NCI-H69 (cell line): ENCODE data around the gene ADGRG6.
A peak's percentile ranks its signal among the peaks of the same experiment; 100 is the strongest.
"Not testable (repeated sequence)": the region's sequence is repeated elsewhere in the genome, so short reads cannot be mapped to it uniquely, and the experiment has no call there.

Source experiments
- DNase-seq: peaks from one replicate; lab custom pipeline; 2025; lab: John Stamatoyannopoulos, UW

The ADGRG6 gene

DNA sequence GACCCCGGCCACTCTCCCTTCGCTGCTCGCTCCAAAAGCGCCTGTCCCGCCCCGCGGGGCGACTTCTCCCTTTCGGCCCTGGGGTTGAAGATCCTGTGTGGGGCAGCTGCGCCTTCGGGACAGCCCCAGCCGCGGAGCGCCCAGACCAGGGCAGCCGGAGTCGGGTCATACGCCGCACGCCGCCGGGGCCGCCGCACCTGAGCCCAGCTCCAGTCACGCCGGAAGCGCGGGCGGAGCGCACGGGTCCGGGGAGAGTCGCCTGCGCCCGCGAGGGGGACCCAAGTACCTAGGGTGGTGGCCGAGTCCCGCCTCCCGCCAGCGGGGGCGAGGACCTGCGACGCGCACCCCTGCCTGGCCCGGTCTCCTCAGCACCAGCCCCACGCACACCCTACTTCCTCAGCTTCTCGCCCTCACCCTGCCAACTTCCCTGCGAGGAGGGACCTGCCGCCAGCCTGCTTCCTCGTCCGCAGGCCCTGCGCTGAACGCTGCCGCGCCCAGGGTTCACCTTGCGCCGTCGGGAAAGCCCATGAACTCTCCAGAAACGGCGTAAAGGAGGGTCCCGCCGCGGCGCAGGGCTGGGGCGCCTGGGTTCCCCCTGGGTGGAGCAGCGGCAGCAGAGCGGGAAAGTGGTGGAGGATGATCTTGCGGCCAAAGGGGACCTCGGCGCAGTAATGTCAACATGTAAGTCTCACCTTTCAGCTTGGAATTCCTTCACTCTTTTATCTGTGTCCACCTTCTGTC lies at the start of gene ADGRG6:
TSS of gene ADGRG6 (plus strand) at position 357 of the 741 bp plus-strand sequence. CDS start at position 680, 323 bp downstream.
- DNase-seq = peak; percentile 80

DNA sequence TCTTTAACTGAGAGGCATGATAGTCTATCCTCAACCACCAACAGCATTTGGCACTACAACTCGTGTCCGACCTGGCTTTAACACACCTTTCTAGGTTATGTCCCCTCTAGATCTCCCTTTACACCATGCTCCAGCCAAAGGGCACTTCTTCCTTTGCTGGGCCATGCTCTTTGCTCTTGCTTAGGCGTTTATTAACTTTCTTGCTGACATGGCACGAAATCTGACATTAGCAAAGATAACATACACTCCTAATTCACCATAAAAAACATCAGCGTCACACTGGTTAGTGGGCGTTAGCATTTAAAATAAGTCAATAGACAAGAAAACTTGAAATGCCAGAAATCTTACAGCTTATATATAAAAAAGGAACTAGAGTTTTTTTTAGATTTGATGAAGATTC lies 47.3 kb upstream of the ADGRG6 start:
- DNase-seq = no peak

DNA sequence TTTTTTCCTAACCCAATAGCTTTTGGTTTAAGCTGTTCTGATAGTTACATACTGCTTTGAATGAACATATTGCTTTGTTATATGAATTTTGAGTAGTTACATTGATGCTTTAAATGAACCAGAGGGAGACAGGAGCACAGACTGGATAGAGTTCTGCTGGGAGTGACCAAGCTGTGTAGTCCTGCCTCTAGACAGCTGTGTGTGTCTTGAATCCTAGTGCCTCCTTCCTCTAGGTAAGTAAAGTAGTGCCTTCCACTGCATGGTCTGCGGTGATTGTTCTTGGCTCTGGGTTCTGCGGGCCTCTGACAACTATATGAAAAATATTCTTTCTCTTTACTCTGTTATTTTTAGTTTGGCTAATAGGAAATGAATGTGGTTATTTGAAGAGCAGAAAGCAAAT lies 46.0 kb upstream of the ADGRG6 start:
- DNase-seq = no peak

- no peak for DNase-seq
These were observed 43.5 kb upstream of the ADGRG6 start for GRCh38 chr6:142258305-142258704.

DNA sequence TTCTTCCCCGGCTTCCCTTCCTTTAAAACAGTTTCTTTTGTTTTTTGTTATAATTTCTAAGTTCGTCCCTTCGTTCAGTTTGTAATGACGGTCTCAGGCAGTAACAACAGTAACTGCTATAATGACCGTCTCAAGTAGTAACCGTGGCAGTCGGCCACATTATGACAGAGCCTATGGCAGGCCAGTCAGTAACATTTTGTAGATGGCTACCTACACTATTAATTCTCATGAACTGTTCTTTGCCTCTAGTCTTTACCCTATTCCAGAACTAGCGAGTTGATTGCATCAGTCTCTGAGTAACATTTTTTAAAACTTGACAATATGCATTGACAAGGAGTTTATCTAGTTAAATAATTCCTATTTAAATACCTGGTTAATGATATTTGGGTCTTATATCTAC lies 43.0 kb upstream of the ADGRG6 start:
- DNase-seq = no peak

DNA sequence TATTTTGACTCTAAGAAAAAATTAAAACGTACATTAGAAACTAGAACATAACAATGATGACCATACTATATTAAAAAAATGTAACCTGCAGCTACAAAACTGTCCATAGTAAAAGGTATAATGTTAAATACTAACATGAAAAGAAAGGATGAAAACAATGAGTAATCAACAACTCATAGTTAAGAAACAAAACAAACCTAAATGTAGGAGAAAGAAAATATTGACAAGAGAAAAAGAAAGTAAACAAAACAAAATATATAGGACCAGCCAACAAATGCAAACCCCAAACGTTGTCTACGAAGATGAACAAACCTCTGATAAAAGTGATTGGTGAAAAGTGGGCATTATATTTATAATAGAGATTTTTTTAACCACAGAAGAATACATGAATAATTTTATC lies 41.1 kb upstream of the ADGRG6 start:
- DNase-seq = no peak

DNA sequence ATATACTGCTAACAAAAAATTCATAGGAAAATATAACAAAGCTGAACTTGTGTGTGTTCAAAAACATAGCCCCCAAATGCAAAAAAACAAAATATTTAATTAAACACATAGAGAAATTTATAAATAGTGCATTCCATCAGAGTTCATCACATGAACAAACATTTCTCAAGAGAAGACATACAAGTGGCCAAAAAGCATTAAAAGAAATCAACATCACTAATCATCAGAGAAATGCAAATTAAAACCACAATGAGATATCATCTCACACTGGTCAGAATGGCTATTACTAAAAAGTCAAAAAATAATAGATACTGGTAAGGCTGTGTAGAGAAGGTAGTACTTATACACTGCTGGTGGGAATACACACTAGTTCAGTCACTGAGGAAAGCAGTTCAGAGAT lies 39.6 kb upstream of the ADGRG6 start:
- DNase-seq = no peak

GRCh38 chr6:142265476-142265875 lies 36.3 kb upstream of the ADGRG6 start:
- no peak for DNase-seq

GRCh38 chr6:142266060-142266459 lies 35.7 kb upstream of the ADGRG6 start:
- no peak for DNase-seq

DNA sequence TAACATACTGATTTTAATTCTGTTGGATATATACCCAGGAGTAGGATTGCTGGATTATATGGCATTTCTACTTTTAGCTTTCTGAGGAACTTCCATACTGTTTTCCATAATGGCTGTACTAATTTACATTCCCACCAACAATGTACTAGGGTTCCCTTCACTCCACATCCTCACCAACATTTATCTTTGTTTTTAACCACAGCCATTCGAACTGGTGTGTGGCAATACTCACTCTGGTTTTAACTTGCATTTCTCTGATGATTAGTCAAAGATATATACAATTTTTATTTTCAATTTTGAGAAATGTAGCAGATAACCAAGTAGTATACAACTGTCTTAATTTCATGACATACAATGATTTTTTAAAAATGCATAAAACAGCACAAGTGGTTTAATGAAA lies 30.3 kb upstream of the ADGRG6 start:
- DNase-seq = no peak

GRCh38 chr6:142274656-142275055 lies 27.2 kb upstream of the ADGRG6 start:
- DNase-seq = no peak

GRCh38 chr6:142275236-142276006 lies 26.4 kb upstream of the ADGRG6 start:
- no peak for DNase-seq

GRCh38 chr6:142276256-142276655 lies 25.6 kb upstream of the ADGRG6 start:
- DNase-seq = no peak

DNA sequence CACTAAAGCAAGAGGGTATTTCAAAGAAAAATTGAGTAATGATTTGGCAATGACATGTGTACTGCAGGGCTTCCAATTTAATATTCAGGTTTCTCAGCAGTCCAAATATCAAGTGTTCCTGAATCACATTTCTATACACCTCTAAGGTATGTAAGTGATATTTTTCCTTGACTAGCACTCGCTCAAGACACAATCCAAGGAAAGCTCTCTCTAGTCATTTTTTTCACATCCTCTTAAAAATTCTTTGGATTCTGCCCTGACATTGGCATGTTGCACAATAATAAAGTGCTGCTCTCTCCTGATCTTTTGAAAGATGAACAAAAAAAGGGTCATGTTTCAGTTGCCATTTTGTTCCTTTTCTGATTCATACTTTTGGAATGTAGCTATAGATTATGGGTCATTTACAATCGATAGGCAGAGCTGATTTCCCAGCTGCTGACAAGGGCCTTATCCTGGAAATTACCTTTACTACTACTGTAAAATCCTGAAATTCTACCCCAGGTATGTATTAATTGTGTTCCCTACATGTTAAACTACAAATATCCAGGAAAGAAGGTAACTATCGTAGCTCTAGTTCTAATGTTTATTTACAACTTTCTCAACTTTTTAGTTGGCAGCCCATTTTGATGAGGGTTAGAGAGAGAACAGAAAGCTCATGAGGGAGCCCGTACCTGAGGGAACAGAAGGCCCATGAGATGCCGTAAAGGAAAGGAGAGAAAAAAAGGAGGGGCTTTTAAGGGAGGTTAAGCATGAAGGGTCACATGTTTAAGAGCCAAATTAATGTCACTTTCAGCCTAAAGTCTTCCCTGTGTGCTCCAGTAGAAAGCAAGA lies 22.2 kb upstream of the ADGRG6 start:
- DNase-seq = no peak

DNA sequence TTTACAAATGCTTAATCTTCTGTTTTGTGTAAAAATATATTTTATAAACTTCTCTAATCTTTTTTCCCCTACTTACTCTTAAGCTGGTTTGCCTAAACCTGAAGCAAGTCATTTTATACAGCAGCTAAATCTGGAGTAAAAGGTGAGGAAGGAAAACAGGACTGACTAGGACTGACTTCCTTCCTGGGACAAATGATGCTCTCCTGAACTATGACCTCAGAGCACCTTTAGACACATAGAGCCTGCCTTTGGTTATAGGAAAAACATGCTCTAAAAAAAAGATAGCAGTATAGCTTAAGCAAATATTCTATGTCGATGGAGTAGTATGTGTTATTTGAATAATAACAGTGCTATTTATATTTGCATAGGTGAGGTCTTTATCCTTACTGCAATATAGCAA lies 21.5 kb upstream of the ADGRG6 start:
- no peak for DNase-seq

DNA sequence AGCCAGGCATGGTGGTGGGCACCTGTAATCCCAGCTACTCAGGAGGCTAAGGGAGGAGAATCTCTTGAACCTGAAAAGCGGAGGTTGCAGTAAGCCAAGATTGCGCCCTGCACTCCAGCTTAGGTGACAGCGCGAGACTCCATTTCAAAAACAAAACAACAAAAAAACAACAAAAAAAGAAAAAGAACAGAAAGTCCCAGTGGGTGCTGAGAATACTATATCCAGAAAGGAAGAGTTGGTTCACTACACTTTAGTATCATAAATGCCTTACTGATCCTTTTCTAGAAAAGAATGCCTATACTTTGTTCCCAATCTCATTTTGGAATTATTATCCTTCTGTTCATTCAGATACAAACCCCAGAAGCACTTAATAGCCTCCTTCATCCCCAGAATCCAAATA lies 20.9 kb upstream of the ADGRG6 start:
- no peak for DNase-seq

GRCh38 chr6:142283138-142283537 lies 18.7 kb upstream of the ADGRG6 start:
- DNase-seq = not testable (repeated sequence)

DNA sequence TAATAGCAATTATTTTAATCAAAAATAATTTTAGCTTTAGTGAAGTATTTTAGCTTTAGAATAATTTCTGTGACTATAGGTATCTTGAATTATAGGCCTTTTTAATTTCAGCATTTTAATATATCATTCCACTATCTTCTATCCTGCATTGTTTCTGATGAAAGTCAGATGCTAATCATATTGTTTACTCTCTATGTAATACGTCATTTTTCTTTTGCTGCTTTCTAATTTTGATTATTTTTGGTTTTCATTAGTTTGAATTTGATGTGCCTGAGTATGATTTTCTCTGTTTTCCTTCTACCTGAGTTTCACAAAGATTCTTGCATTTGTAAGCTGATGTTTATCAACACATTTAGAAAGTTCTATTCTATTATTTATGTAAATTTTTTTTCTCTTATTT lies 17.4 kb upstream of the ADGRG6 start:
- no peak for DNase-seq

DNA sequence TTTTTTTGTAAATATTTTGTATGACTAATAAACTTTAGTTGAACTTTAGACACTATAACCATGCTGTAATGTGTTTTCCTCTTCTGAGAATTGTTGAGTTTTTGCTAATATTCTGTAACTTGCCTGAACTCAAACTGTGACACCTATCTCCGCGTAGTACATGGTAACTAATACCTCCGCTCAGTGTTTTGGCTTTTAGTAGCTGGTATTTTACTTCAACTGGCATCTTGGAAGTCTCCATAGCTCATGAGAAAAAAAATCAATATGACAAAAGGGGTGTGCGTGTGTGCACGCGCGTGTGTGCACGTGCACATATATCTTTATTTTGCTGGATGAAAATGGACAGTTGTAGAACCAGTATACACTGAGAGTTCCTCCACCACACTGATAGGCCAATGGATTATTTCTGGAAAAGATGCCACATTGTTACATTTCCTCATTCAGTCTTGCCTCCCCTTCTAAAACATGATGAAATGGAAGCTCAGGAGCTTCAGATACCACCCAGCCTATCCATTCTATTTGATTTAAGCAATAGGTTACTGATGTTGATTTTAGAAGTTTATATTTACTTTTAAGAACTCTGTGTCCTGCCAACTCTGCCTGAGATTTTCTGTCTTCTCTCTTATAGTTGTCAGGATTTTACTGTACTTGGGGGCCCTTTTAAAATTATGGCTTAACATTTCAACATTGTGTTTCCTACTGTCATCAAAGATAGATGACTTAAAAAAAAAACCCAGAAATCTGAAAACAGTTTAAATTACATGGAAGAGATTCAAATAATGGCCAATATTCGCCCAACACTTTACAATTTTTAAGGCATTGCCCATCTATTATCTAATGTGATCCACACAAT lies 16.3 kb upstream of the ADGRG6 start:
- no peak for DNase-seq

- DNase-seq = no peak
These were observed 15.8 kb upstream of the ADGRG6 start for GRCh38 chr6:142286088-142286409.

GRCh38 chr6:142289687-142290086 lies 12.1 kb upstream of the ADGRG6 start:
- DNase-seq = no peak

- DNase-seq = no peak
These were observed 11.0 kb upstream of the ADGRG6 start for GRCh38 chr6:142290851-142291250.
